Stimulated activated CD4-positive, alpha-beta T cell treated with anti-CD3 and anti-CD28 coated beads, Interleukin-4, amount 100 ng/mL, for 1 hour (primary cell): Measurements from ENCODE around the gene VANGL2.
A peak's percentile ranks its signal among the peaks of the same experiment; 100 is the strongest.

Experiments used
- DNase-seq: peaks from one replicate; pipeline ENCODE4 v3.0.0-alpha.2; 2020

The VANGL2 gene

GRCh38 chr1:160406131-160406968 is 6.0 kb downstream of the VANGL2 start:
- DNase-seq: no peak

- no peak for DNase-seq
Observed at GRCh38 chr1:160407839-160408801, 7.8 kb downstream of the VANGL2 start.

GRCh38 chr1:160408864-160409263 is 8.5 kb downstream of the VANGL2 start:
- DNase-seq: no peak

GRCh38 chr1:160409486-160409885 is 9.1 kb downstream of the VANGL2 start:
- no peak for DNase-seq

- no peak for DNase-seq
Observed at GRCh38 chr1:160410406-160411005, 10.1 kb downstream of the VANGL2 start.

GRCh38 chr1:160411271-160412027 is 11.1 kb downstream of the VANGL2 start:
- DNase-seq: no peak

- DNase-seq: no peak
Observed at GRCh38 chr1:160412028-160412362, 11.6 kb downstream of the VANGL2 start.

GRCh38 chr1:160413716-160414115 is 13.4 kb downstream of the VANGL2 start:
- no peak for DNase-seq

GRCh38 chr1:160414881-160415280 is 14.5 kb downstream of the VANGL2 start:
- no peak for DNase-seq

GRCh38 chr1:160415696-160416290 is 15.4 kb downstream of the VANGL2 start:
- no peak for DNase-seq

GRCh38 chr1:160416369-160416768 is 16.0 kb downstream of the VANGL2 start:
- DNase-seq: no peak

GRCh38 chr1:160418483-160418882 is 18.1 kb downstream of the VANGL2 start:
- DNase-seq: no peak

- no peak for DNase-seq
Observed at GRCh38 chr1:160419150-160419837, 18.9 kb downstream of the VANGL2 start.

- DNase-seq: no peak
Observed at GRCh38 chr1:160419838-160420169, 19.4 kb downstream of the VANGL2 start.

- no peak for DNase-seq
Observed at GRCh38 chr1:160420881-160421842, 20.8 kb downstream of the VANGL2 start.

- DNase-seq: no peak
Observed at GRCh38 chr1:160421881-160422280, 21.5 kb downstream of the VANGL2 start.

GRCh38 chr1:160423966-160424365 is 23.6 kb downstream of the VANGL2 start:
- DNase-seq: no peak

GRCh38 chr1:160425847-160426246 is 25.5 kb downstream of the VANGL2 start:
- DNase-seq: no peak

- no peak for DNase-seq
Observed at GRCh38 chr1:160427625-160428024, 27.3 kb downstream of the VANGL2 start.

GRCh38 chr1:160428053-160428452 is 27.7 kb downstream of the VANGL2 start:
- no peak for DNase-seq

- peak; percentile 25 for DNase-seq
Observed at GRCh38 chr1:160428655-160429054, 28.3 kb downstream of the VANGL2 start.
